CD14-positive monocyte (primary cell): ENCODE measurements around the gene TCF4. TPM values are rescaled to one million over a fixed set of nuclear protein-coding genes. Genes with fewer than 3 reads are reported as not detected.

Experiments used
- DNase-seq, 3 donors: peaks; one replicate each; pipeline ENCODE4 v3.0.0-alpha.2; 2011 to 2022
- H2AFZ ChIP-seq: 2 replicates; pipeline ENCODE4 v1.6.0; 2012; ENCODE audit warnings: mild to moderate bottlenecking, low read depth, low read length, inconsistent platforms; ENCODE audit not compliant: insufficient read depth, poor library complexity, severe bottlenecking
- H3K27ac ChIP-seq, 2 donors: 1 replicate in 1 of 2; 2 replicates in 1 of 2; pipeline ENCODE4 v1.5.1; 2012 to 2013; ENCODE audit warnings: low read length in 2 of 2, control low read depth in 1 of 2, inconsistent platforms in 1 of 2, low read depth in 1 of 2, mild to moderate bottlenecking in 1 of 2
- H3K27me3 ChIP-seq, 2 donors: one replicate each; pipeline versions ENCODE4 v1.6.0 to v1.6.1; 2011 to 2013; ENCODE audit warnings: low read length in 2 of 2; ENCODE audit not compliant: control insufficient read depth in 2 of 2, insufficient read depth in 2 of 2
- H3K36me3 ChIP-seq, 2 donors: replicated peaks in 1 of 2; 1 replicate in 1 of 2; 2 replicates in 1 of 2; pipeline versions ENCODE4 v1.5.1 to v1.6.1; 2012 to 2013; ENCODE audit warnings: low read length in 2 of 2, control low read depth in 1 of 2, inconsistent platforms in 1 of 2, mild to moderate bottlenecking in 1 of 2; ENCODE audit not compliant: insufficient read depth in 2 of 2, control insufficient read depth in 1 of 2
- H3K4me1 ChIP-seq, 2 donors: 1 replicate in 1 of 2; 2 replicates in 1 of 2; pipeline versions ENCODE4 v1.5.1 to v1.6.1; 2012 to 2013; ENCODE audit warnings: low read length in 2 of 2, control low read depth in 1 of 2, inconsistent platforms in 1 of 2, mild to moderate bottlenecking in 1 of 2, moderate library complexity in 1 of 2; ENCODE audit not compliant: insufficient read depth in 2 of 2, control insufficient read depth in 1 of 2
- H3K4me2 ChIP-seq: replicated peaks from 2 replicates; pipeline ENCODE3; 2012; ENCODE audit warnings: low read length, moderate library complexity, mild to moderate bottlenecking; ENCODE audit not compliant: poor library complexity, severe bottlenecking; ENCODE audit errors: extremely low read depth
- H3K4me3 ChIP-seq, 3 experiments: fragments of 200-600 bp in 1 of 3; sonication (generic) in 1 of 3; replicated peaks in 1 of 3; 1 replicate in 2 of 3; 2 replicates in 1 of 3; pipeline ENCODE4 v1.5.1; 2011 to 2013; ENCODE audit warnings: low read length in 3 of 3, mild to moderate bottlenecking in 3 of 3, control low read depth in 2 of 3, low read depth in 2 of 3, inconsistent platforms in 1 of 3, moderate library complexity in 1 of 3
- H3K79me2 ChIP-seq: 2 replicates; pipeline ENCODE4 v1.6.0; 2012; ENCODE audit warnings: mild to moderate bottlenecking, control low read depth, inconsistent platforms, low read length, moderate library complexity; ENCODE audit not compliant: insufficient read depth
- H3K9ac ChIP-seq: 2 replicates; pipeline ENCODE4 v1.6.0; 2017; ENCODE audit warnings: low read length, mild to moderate bottlenecking; ENCODE audit not compliant: insufficient read depth, poor library complexity, severe bottlenecking
- H3K9me3 ChIP-seq, 2 donors: replicated peaks in 1 of 2; 1 replicate in 1 of 2; 2 replicates in 1 of 2; pipeline versions ENCODE4 v1.5.1 to v1.6.1; 2012 to 2013; ENCODE audit warnings: low read length in 2 of 2, control low read depth in 1 of 2; ENCODE audit not compliant: control insufficient read depth in 1 of 2, insufficient read depth in 1 of 2
- H4K20me1 ChIP-seq: 2 replicates; pipeline ENCODE4 v1.6.0; 2012; ENCODE audit warnings: mild to moderate bottlenecking, low read length, control low read depth, moderate library complexity; ENCODE audit not compliant: insufficient read depth
- H3K27ac Mint-ChIP-seq, 7 donors: one replicate each; pipeline ENCODE4 v1.8.0; 2020; ENCODE audit warnings: mild to moderate bottlenecking in 7 of 7, mixed read lengths in 7 of 7, moderate library complexity in 6 of 7, inconsistent platforms in 2 of 7
- H3K27me3 Mint-ChIP-seq, 3 donors: one replicate each; pipeline ENCODE4 v1.8.0; 2021 to 2022; ENCODE audit warnings: low read depth in 3 of 3, mild to moderate bottlenecking in 3 of 3, mixed read lengths in 3 of 3, moderate library complexity in 3 of 3, inconsistent platforms in 1 of 3
- H3K36me3 Mint-ChIP-seq, 2 donors: one replicate each; pipeline ENCODE4 v1.8.0; 2020; ENCODE audit warnings: mixed read lengths in 2 of 2, inconsistent platforms in 1 of 2, mild to moderate bottlenecking in 1 of 2
- H3K4me1 Mint-ChIP-seq: one replicate; pipeline ENCODE4 v1.8.0; 2020; ENCODE audit warnings: mild to moderate bottlenecking, mixed read lengths
- H3K4me3 Mint-ChIP-seq, 2 donors: one replicate each; pipeline ENCODE4 v1.8.0; 2020; ENCODE audit warnings: mild to moderate bottlenecking in 2 of 2, mixed read lengths in 2 of 2, moderate library complexity in 1 of 2
- H3K9me3 Mint-ChIP-seq, 7 donors: one replicate each; pipeline ENCODE4 v1.8.0; 2020 to 2022; ENCODE audit warnings: mixed read lengths in 7 of 7, mild to moderate bottlenecking in 6 of 7, moderate library complexity in 6 of 7, inconsistent platforms in 2 of 7
- CTCF ChIP-seq: fragments of 200-600 bp; IDR thresholded peaks from one replicate; pipeline ENCODE4 v1.8.0; 2022; ENCODE audit warnings: antibody characterized with exemption, mild to moderate bottlenecking
- WGBS: methylation state at CpG from one replicate; pipeline ENCODE4 v1.1.5; 2013; ENCODE audit warnings: missing lambda C conversion rate; ENCODE audit not compliant: insufficient coverage; 5-methylcytosine and 5-hydroxymethylcytosine counted together
- intact Hi-C, 2 donors: fragments of 100-400 bp; cut with micrococcal nuclease; formaldehyde crosslinking; loops; one replicate each; pipeline versions ENCODE4 v1.15.0 to v1.15.1; 2023
- polyA plus RNA-seq, 3 donors: library from polyadenylated mRNA; depleted of rRNA in 1 of 3; unstranded in 2 of 3; stranded (reverse) in 1 of 3; fragments of 300-500 nt in 2 of 3; fragments of >200 nt in 1 of 3; fragmentation: Illumina TruSeq in 2 of 3; gene quantifications; 1 replicate in 2 of 3; 2 replicates in 1 of 3; pipeline ENCODE4 v1.2.3, GENCODE V29; 2012 to 2021

TCF4 gene
- polyA plus RNA-seq, 3 donors = 5.9 to 12.9 (median 10.7) TPM

- intact Hi-C loops = loop anchor here (5.0 kb wide), 1 partner anchor 1159 kb away; no protein-coding TSS in a partner anchor
- Histone ChIP-seq H3K79me2 (no peaks in the 10 kb centered on the region), H3K9me3 (no peaks in the 10 kb centered on the region), H3K27me3 (no peaks in the 10 kb centered on the region), H3K4me1 (peaks cover 5 to 9% of the 10 kb centered on the region in 2 donors), H3K4me2 (no peak overlapping the region), H4K20me1 (no peaks in the 10 kb centered on the region), H3K27ac (no peak overlapping the region), H3K4me3 (no peak overlapping the region), H3K36me3 (no peaks in the 10 kb centered on the region), H2AFZ (no peak overlapping the region), H3K9ac (no peak overlapping the region)
- Mint-ChIP-seq H3K27me3 (peaks cover 0 to 3% (median 2%) of the 10 kb centered on the region in 3 donors), H3K9me3 (no peaks in the 10 kb centered on the region), H3K36me3 (no peaks in the 10 kb centered on the region), H3K27ac (no peak overlapping the region), H3K4me3 (no peak overlapping the region), H3K4me1 (peaks cover 24% of the 10 kb centered on the region)
- DNase-seq = no peak
- TF ChIP-seq CTCF = no peak
Observed at GRCh38 chr18:55418439-55418838, 169.6 kb downstream of the TCF4 start.

GRCh38 chr18:55416791-55417190 is 171.2 kb downstream of the TCF4 start:
- H3K27me3 Mint-ChIP-seq = peaks cover 0 to 3% (median 0%) of the 10 kb centered on the region in 3 donors
- H3K9ac ChIP-seq = no peak overlapping the region

More at GRCh38 chr18:55416791-55417190, 171.2 kb downstream of the TCF4 start:
- WGBS = no CpG with 5 or more reads among the region's 6 CpGs
- Histone ChIP-seq H3K4me2 (no peak overlapping the region), H3K27me3 (no peaks in the 10 kb centered on the region), H3K79me2 (no peaks in the 10 kb centered on the region), H3K9me3 (no peaks in the 10 kb centered on the region), H2AFZ (no peak overlapping the region), H3K4me3 (no peak overlapping the region), H4K20me1 (no peaks in the 10 kb centered on the region), H3K4me1 (peaks cover 5 to 9% of the 10 kb centered on the region in 2 donors), H3K27ac (no peak overlapping the region), H3K36me3 (no peaks in the 10 kb centered on the region)
- peaks cover 24% of the 10 kb centered on the region for H3K4me1 Mint-ChIP-seq
- H3K36me3 Mint-ChIP-seq = no peaks in the 10 kb centered on the region
- H3K4me3 Mint-ChIP-seq = no peak overlapping the region
- no peak for TF ChIP-seq CTCF
- intact Hi-C loops = loop anchor here (5.0 kb wide), 1 partner anchor 1161 kb away; no protein-coding TSS in a partner anchor
- peak overlapping the region in 1 of 7 donors; percentile 57 for H3K27ac Mint-ChIP-seq
- no peaks in the 10 kb centered on the region for H3K9me3 Mint-ChIP-seq
- no peak for DNase-seq
